ENCODE data around the gene NUP210. TPM values are rescaled to one million over a fixed set of nuclear protein-coding genes. Genes with fewer than 3 reads are reported as not detected.

The NUP210 gene
- total and polyA plus RNA-seq, 2 of the 13 experiments (the other 11 are each of a cell fraction or from before 2014, with no cell fraction given) = 31.6 to 35.2 TPM

DNA sequence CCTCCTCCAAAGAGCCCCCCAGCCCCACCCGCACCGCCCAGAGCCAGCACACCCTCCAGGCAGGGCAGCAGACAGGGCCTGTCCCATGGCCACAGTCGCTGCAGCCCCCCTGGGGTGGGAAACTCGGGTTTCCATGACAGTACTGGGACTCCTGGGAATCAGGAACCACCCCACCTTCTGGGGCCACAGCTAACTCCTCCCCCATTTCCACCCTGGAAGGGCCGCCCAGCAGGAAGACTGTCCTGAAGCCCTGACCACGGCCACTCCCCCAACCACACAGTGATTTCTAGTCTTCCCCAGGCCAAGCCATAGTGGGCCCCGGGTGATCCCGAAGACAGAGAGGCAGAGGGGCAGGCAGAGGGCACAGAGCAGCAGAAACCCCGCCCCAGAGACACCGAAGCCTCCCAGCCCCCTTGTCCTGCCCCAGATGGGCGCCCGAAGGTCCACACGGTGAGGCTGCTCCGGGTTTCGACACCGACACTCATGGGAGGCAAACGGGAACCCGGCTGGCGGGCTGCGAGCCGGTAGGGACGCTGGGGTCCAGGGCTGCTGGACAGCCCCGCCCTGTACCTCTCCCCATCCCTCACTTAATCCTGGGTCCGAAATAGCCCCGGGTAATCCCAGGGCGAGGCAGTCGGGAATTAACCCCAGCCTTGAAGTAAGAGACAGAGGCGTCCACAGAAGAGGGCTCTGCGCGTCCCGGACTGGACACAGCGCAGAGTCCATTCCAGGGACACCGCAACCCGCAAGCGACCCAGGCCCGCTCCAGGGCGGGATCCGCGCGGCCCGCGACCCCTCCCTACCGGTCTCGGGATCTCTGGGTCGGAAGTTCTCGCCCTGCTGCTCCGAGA, 138.4 kb downstream of the NUP210 start (continued):
- TF ChIP-seq, protein P1, sequence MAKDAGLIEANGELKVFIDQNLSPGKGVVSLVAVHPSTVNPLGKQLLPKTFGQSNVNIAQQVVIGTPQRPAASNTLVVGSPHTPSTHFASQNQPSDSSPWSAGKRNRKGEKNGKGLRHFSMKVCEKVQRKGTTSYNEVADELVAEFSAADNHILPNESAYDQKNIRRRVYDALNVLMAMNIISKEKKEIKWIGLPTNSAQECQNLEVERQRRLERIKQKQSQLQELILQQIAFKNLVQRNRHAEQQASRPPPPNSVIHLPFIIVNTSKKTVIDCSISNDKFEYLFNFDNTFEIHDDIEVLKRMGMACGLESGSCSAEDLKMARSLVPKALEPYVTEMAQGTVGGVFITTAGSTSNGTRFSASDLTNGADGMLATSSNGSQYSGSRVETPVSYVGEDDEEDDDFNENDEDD (CRISPR knock-in tag; IDR thresholded peaks at IDR 0.05; ENCODE audit: borderline replicate concordance) = no peak
- no peak; the same call in 1 of the 2 replicates for TF ChIP-seq ZNF782 (CRISPR knock-in tag; IDR thresholded peaks at IDR 0.05; ENCODE audit: borderline replicate concordance)
- TF ChIP-seq IRF9 (CRISPR knock-in tag; IDR thresholded peaks at IDR 0.05; ENCODE audit: borderline replicate concordance) = no peak; the same call in 1 of the 2 replicates
- no peak for TF ChIP-seq ZFP36L2 (CRISPR knock-in tag; IDR thresholded peaks at IDR 0.05)
- TF ChIP-seq ELF4 (CRISPR knock-in tag; IDR thresholded peaks at IDR 0.05; ENCODE audit: borderline replicate concordance) = no peak
- TF ChIP-seq FOXM1 (CRISPR knock-in tag; IDR thresholded peaks at IDR 0.05) = no peak
- TF ChIP-seq SIN3B (IDR thresholded peaks at IDR 0.05; ENCODE audit: low read length) = no peak
- TF ChIP-seq ZNF18 (CRISPR knock-in tag; IDR thresholded peaks at IDR 0.05; ENCODE audit: insufficient replicate concordance) = no peak
- no peak for TF ChIP-seq SMARCC2 (IDR thresholded peaks at IDR 0.05)
- TF ChIP-seq HNF4G (IDR thresholded peaks at IDR 0.05; ENCODE audit: borderline replicate concordance, low read depth, low read length) = peak; percentile 17; the same call in 1 of the 2 replicates
- TF ChIP-seq HNF4G (CRISPR knock-in tag; IDR thresholded peaks at IDR 0.05; ENCODE audit: borderline replicate concordance, low read depth) = no peak
- no peak for TF ChIP-seq CHD2 (IDR thresholded peaks at IDR 0.05; ENCODE audit: low read depth, low read length)
- no peak for TF ChIP-seq ZFP36L1 (CRISPR knock-in tag; IDR thresholded peaks at IDR 0.05)
- no peak for TF ChIP-seq RXRA (CRISPR knock-in tag; IDR thresholded peaks at IDR 0.05)
- TF ChIP-seq ARID2 (CRISPR knock-in tag; IDR thresholded peaks at IDR 0.05; ENCODE audit: borderline replicate concordance) = peak; percentile 64; the same call in 1 of the 2 replicates
- no peak for TF ChIP-seq KAT8 (CRISPR knock-in tag; IDR thresholded peaks at IDR 0.05)
- TF ChIP-seq PCBP1 (IDR thresholded peaks at IDR 0.05; ENCODE audit: borderline replicate concordance, low read depth, low read length) = peak; percentile 90; the same call in 1 of the 2 replicates
- no peak for TF ChIP-seq ZNF251 (CRISPR knock-in tag; IDR thresholded peaks at IDR 0.05)

Measured in HepG2 (cell line).